MV-4-11 (cell line): Measurements from ENCODE around the gene GNAL.

Experiments
- DNase-seq: peaks from one replicate; lab custom pipeline; 2025; lab: John Stamatoyannopoulos, UW

The GNAL gene

GRCh38 chr18:11726556-11726955, 37.5 kb downstream of the GNAL start:
- no peak for DNase-seq

- no peak for DNase-seq
These were observed 39.2 kb downstream of the GNAL start for GRCh38 chr18:11728249-11728648.

GRCh38 chr18:11729556-11729955, 40.5 kb downstream of the GNAL start:
- DNase-seq, result no peak

- peak; percentile 45 for DNase-seq
These were observed 44.0 kb downstream of the GNAL start for GRCh38 chr18:11733031-11733430.

- no peak for DNase-seq
These were observed 47.6 kb downstream of the GNAL start for GRCh38 chr18:11736656-11737055.

- DNase-seq, result no peak
These were observed 50.8 kb downstream of the GNAL start for GRCh38 chr18:11739893-11740292.

- no peak for DNase-seq
These were observed 51.4 kb downstream of the GNAL start for GRCh38 chr18:11740461-11740860.

- peak; percentile 21 for DNase-seq
These were observed 52.6 kb downstream of the GNAL start for GRCh38 chr18:11741505-11742145.

GRCh38 chr18:11745521-11745920, 56.5 kb downstream of the GNAL start:
- no peak for DNase-seq

- DNase-seq, result no peak
These were observed 58.2 kb downstream of the GNAL start for GRCh38 chr18:11747286-11747685.

GRCh38 chr18:11747731-11748130, 58.7 kb downstream of the GNAL start:
- no peak for DNase-seq

- no peak for DNase-seq
These were observed 60.2 kb downstream of the GNAL start for GRCh38 chr18:11749305-11749704.

GRCh38 chr18:11750171-11750570, 61.1 kb downstream of the GNAL start:
- no peak for DNase-seq

GRCh38 chr18:11750581-11751310, 61.7 kb downstream of the GNAL start:
- DNase-seq, result no peak

- no peak for DNase-seq
These were observed 62.5 kb downstream of the GNAL start for GRCh38 chr18:11751341-11752115.

GRCh38 chr18:11752116-11752911, 63.2 kb downstream of the GNAL start:
- no peak for DNase-seq

- no peak for DNase-seq
These were observed 65.9 kb downstream of the GNAL start for GRCh38 chr18:11754979-11755378.

GRCh38 chr18:11757084-11757590, 68.1 kb downstream of the GNAL start:
- DNase-seq, result no peak

- DNase-seq, result no peak
These were observed 70.4 kb downstream of the GNAL start for GRCh38 chr18:11759456-11759855.

- peak; percentile 16 for DNase-seq
These were observed 71.6 kb downstream of the GNAL start for GRCh38 chr18:11760498-11761167.

- no peak for DNase-seq
These were observed 72.5 kb downstream of the GNAL start for GRCh38 chr18:11761553-11761952.
